GM12873 (cell line): Measurements from ENCODE around the gene CAMK4.

Experiments used
- CTCF ChIP-seq: IDR thresholded peaks from 2 replicates; pipeline ENCODE4 v1.5.1; 2012; ENCODE audit warnings: low read depth, mild to moderate bottlenecking, moderate library complexity, low read length, control low read depth; ENCODE audit not compliant: insufficient read depth; ENCODE audit errors: missing control alignments

The CAMK4 gene

GRCh38 chr5:111223787-111224560 lies at the start of gene CAMK4:
CAMK4 (plus strand) TSS chr5:111224384; CDS start chr5:111224484, 100 bp downstream.
- TF ChIP-seq CTCF = peak; percentile 40

GRCh38 chr5:111183064-111183463 lies 41.1 kb upstream of the CAMK4 start:
- TF ChIP-seq CTCF = no peak

GRCh38 chr5:111187079-111187478 lies 37.1 kb upstream of the CAMK4 start:
- no peak for TF ChIP-seq CTCF

GRCh38 chr5:111194053-111194452 lies 30.1 kb upstream of the CAMK4 start:
- TF ChIP-seq CTCF = no peak

- TF ChIP-seq CTCF = no peak
These were observed 29.3 kb upstream of the CAMK4 start for GRCh38 chr5:111194925-111195324.

- no peak for TF ChIP-seq CTCF
These were observed 26.7 kb upstream of the CAMK4 start for GRCh38 chr5:111197523-111197922.

GRCh38 chr5:111198281-111198966 lies 25.8 kb upstream of the CAMK4 start:
- TF ChIP-seq CTCF = no peak
